HepG2 (cell line): ENCODE results near the gene DAB2. TPM values are rescaled to one million over a fixed set of nuclear protein-coding genes. Genes with fewer than 3 reads are reported as not detected.

Experiments
- ARID4A ChIP-seq: sonication (generic); formaldehyde crosslinking; IDR thresholded peaks from 2 replicates; pipeline ENCODE4 v1.5.0; 2020; ENCODE audit warnings: mild to moderate bottlenecking, missing genetic modification reagents, borderline replicate concordance
- CEBPG ChIP-seq: IDR thresholded peaks from 2 replicates; pipeline ENCODE4 v1.6.1; 2016
- CREM ChIP-seq, 2 experiments: sonication (generic) in 1 of 2; formaldehyde crosslinking in 1 of 2; IDR thresholded peaks; 2 replicates each; pipeline versions ENCODE4 v1.4.0 to v1.6.1; 2016 to 2020; ENCODE audit warnings: antibody characterized with exemption in 1 of 2, mild to moderate bottlenecking in 1 of 2, missing genetic modification reagents in 1 of 2
- FOXC1 ChIP-seq: sonication (generic); formaldehyde crosslinking; IDR thresholded peaks from 2 replicates; pipeline ENCODE4 v1.8.0; 2022; ENCODE audit warnings: mild to moderate bottlenecking, missing genetic modification reagents, borderline replicate concordance
- FOXP4 ChIP-seq: sonication (generic); formaldehyde crosslinking; IDR thresholded peaks from 2 replicates; pipeline ENCODE4 v1.4.0; 2020; ENCODE audit warnings: missing genetic modification reagents
- GTF2F1 ChIP-seq: fragments of 150-350 bp; IDR thresholded peaks from 2 replicates; pipeline ENCODE4 v1.6.1; 2014; ENCODE audit warnings: low read length
- MTA1 ChIP-seq: sonication (generic); formaldehyde crosslinking; IDR thresholded peaks from 2 replicates; pipeline ENCODE4 v1.4.0; 2020; ENCODE audit warnings: missing genetic modification reagents, mild to moderate bottlenecking, borderline replicate concordance
- MTF1 ChIP-seq: sonication (generic); formaldehyde crosslinking; IDR thresholded peaks from 2 replicates; pipeline ENCODE4 v1.5.0; 2020; ENCODE audit warnings: missing genetic modification reagents
- MYPOP ChIP-seq: sonication (generic); formaldehyde crosslinking; IDR thresholded peaks from 2 replicates; pipeline ENCODE4 v1.8.1; 2023; ENCODE audit warnings: mild to moderate bottlenecking, moderate library complexity, missing genetic modification reagents
- PLRG1 ChIP-seq: fragments of 450-650 bp; conservative IDR thresholded peaks from 2 replicates; pipeline ENCODE4 v1.6.1; 2016
- REPIN1 ChIP-seq: sonication (generic); formaldehyde crosslinking; IDR thresholded peaks from 2 replicates; pipeline ENCODE4 v1.8.0; 2022; ENCODE audit warnings: missing genetic modification reagents, low read depth, mild to moderate bottlenecking, borderline replicate concordance
- STAG1 ChIP-seq: sonication (generic); formaldehyde crosslinking; IDR thresholded peaks from 2 replicates; pipeline ENCODE4 v1.4.0; 2020; ENCODE audit warnings: missing genetic modification reagents
- ZBTB1 ChIP-seq: sonication (generic); formaldehyde crosslinking; IDR thresholded peaks from 2 replicates; pipeline ENCODE4 v1.4.0; 2020; ENCODE audit warnings: missing genetic modification reagents, borderline replicate concordance
- ZFP91 ChIP-seq: sonication (generic); formaldehyde crosslinking; IDR thresholded peaks from 2 replicates; pipeline ENCODE4 v1.9.0; 2022; ENCODE audit warnings: missing genetic modification reagents, mild to moderate bottlenecking, borderline replicate concordance
- ZNF143 ChIP-seq: sonication (generic); formaldehyde crosslinking; IDR thresholded peaks from 2 replicates; pipeline ENCODE4 v1.4.0; 2020; ENCODE audit warnings: missing genetic modification reagents
- ZNF329 ChIP-seq: sonication (generic); formaldehyde crosslinking; IDR thresholded peaks from 2 replicates; pipeline ENCODE4 v1.9.0; 2021; ENCODE audit warnings: low read depth, mild to moderate bottlenecking, missing genetic modification reagents
- ZNF441 ChIP-seq: sonication (generic); formaldehyde crosslinking; IDR thresholded peaks from 2 replicates; pipeline ENCODE4 v1.7.0; 2021; ENCODE audit warnings: missing genetic modification reagents, borderline replicate concordance
- ZNF546 ChIP-seq: sonication (generic); formaldehyde crosslinking; conservative IDR thresholded peaks from 2 replicates; pipeline ENCODE4 v1.8.1; 2023; ENCODE audit warnings: mild to moderate bottlenecking, missing genetic modification reagents
- ZNF557 ChIP-seq: sonication (generic); formaldehyde crosslinking; IDR thresholded peaks from 2 replicates; pipeline ENCODE4 v1.4.0; 2020; ENCODE audit warnings: missing genetic modification reagents
- ZNF644 ChIP-seq: IDR thresholded peaks from 2 replicates; pipeline ENCODE4 v1.6.1; 2016; ENCODE audit warnings: low read depth
- polyA plus RNA-seq, 8 experiments: library from polyadenylated mRNA; depleted of rRNA in 3 of 8; stranded (reverse) in 7 of 8; unstranded in 1 of 8; fragments of >200 nt; fragmentation: Illumina TruSeq in 4 of 8; extraction: Trizol in 4 of 8; gene quantifications; 2 replicates each; pipeline versions ENCODE4 v1.2.1 to v1.2.3, GENCODE V29; 2011 to 2016; ENCODE audit warnings: low read depth in 4 of 8, missing spikeins in 1 of 8, mixed read lengths in 1 of 8; ENCODE audit not compliant: insufficient read depth in 1 of 8
- total RNA-seq, 5 experiments: library from RNA; depleted of rRNA; stranded (reverse); fragments of >200 nt; fragmentation: Illumina TruSeq; extraction: Trizol; gene quantifications; 2 replicates each; pipeline ENCODE4 v1.2.3, GENCODE V29; 2016; ENCODE audit warnings: low read depth in 1 of 5

Gene DAB2
- total and polyA plus RNA-seq, 2 of the 13 experiments (the other 11 are each of a cell fraction or from before 2014, with no cell fraction given): 6.4 to 6.5 TPM

DNA sequence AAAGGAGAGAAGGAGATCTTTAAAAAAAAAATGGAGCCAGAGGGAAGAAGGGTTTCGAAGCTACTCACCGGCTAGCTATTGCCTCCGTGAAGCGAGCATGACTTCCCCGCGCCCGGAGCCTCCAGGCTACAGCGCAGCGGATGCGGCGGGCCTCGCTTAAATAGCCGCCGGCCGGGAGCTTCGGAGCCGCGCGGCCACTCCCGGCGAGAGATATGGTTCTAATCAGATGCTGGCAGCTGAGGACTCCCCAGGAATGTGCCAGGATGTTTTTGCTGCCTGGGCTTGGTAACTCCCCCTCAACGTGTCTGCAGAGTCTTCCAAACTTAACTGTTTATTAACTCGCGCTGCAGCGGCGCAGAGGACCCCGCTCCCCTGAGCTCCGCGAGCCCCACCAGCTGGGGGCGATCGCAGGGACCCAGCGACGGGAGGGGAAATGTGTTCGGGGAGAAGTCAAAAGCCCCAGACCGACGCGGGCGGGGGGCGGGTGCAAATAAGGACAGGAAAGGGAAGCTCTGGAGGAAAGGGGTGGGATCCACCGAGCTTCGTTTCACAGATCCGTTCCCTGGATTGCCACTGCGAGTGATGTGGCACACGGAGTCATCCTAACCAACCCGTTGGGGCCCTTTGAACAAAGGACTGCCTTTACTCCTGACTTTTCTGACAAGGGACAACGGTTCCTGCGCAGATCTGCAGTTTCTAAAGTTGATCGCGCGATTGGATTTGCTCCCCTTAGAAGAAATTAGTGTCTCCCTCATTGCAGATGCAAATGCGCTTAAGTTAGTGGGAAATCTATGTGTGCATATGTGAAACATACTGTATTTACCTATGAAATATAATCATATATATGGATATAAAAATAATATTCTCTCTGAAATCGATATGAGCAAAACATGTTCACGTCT lies at the start of gene DAB2 (continued):
- TF ChIP-seq ARID4A (CRISPR knock-in tag) (peak; percentile 71), STAG1 (CRISPR knock-in tag) (peak; percentile 36), FOXP4 (CRISPR knock-in tag) (peak; percentile 39; the same call in 1 of the 2 replicates), ZNF557 (CRISPR knock-in tag) (no peak), ZNF441 (0 out of 2 replicates have a peak, but pooled peaks have one; percentile 26), ZNF546 (CRISPR knock-in tag) (no peak; the same call in 1 of the 2 replicates), CEBPG (CRISPR knock-in tag) (0 out of 2 replicates have a peak, but pooled peaks have one; percentile 8), MTA1 (CRISPR knock-in tag) (peak; percentile 39; the same call in 1 of the 2 replicates), MYPOP (CRISPR knock-in tag) (0 out of 2 replicates have a peak, but pooled peaks have one; percentile 58), REPIN1 (CRISPR knock-in tag) (peak; percentile 84), ZNF329 (CRISPR knock-in tag) (0 out of 2 replicates have a peak, but pooled peaks have one; percentile 30), ZBTB1 (no peak), FOXC1 (CRISPR knock-in tag) (peak; percentile 57; the same call in 1 of the 2 replicates), ZNF143 (0 out of 2 replicates have a peak, but pooled peaks have one; percentile 15), PLRG1 (no peak), ZFP91 (CRISPR knock-in tag) (0 out of 2 replicates have a peak, but pooled peaks have one; percentile 56), ZNF644 (CRISPR knock-in tag) (0 out of 2 replicates have a peak, but pooled peaks have one; percentile 37), CREM (IDR thresholded peaks at IDR 0.05) (peak; percentile 40; the same call in 1 of the 2 replicates), CREM (CRISPR knock-in tag; IDR thresholded peaks at IDR 0.05) (no peak), GTF2F1 (no peak), MTF1 (CRISPR knock-in tag) (no peak)
